Loucy (cell line): ENCODE measurements around the gene FAM168B.

Experiments used
- EZH2phosphoT487 ChIP-seq: fragments of 200-600 bp; IDR thresholded peaks from 2 replicates; pipeline ENCODE4 v1.6.1; 2018; ENCODE audit warnings: antibody characterized with exemption, mild to moderate bottlenecking, moderate library complexity, borderline replicate concordance
- TF ChIP-seq, protein P1 (sequence below): fragments of 200-600 bp; sonication (generic); conservative IDR thresholded peaks from 2 replicates; pipeline ENCODE4 v1.5.1; 2014; ENCODE audit warnings: mild to moderate bottlenecking, antibody characterized with exemption, low read length

DNA sequence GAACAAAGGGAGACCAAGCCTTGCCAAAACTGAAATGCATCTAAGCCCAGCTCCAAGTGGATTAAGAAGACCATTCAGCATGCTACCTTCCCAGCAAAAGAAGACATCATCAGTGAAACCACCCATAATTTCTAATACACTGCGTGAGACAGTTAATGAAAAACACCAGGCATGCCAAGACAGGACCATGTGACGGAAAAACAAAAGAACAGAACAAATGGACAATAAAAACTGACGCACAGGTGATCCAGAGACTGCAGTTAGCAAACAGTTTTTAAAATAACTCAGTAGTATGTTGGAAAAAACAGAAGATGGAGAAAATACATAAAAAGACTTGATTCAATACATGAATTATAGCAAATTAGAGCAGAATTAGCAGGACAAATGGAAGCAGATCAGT, 15.3 kb downstream of the FAM168B start:
- TF ChIP-seq, protein P1, sequence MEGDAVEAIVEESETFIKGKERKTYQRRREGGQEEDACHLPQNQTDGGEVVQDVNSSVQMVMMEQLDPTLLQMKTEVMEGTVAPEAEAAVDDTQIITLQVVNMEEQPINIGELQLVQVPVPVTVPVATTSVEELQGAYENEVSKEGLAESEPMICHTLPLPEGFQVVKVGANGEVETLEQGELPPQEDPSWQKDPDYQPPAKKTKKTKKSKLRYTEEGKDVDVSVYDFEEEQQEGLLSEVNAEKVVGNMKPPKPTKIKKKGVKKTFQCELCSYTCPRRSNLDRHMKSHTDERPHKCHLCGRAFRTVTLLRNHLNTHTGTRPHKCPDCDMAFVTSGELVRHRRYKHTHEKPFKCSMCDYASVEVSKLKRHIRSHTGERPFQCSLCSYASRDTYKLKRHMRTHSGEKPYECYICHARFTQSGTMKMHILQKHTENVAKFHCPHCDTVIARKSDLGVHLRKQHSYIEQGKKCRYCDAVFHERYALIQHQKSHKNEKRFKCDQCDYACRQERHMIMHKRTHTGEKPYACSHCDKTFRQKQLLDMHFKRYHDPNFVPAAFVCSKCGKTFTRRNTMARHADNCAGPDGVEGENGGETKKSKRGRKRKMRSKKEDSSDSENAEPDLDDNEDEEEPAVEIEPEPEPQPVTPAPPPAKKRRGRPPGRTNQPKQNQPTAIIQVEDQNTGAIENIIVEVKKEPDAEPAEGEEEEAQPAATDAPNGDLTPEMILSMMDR: no peak
- TF ChIP-seq EZH2phosphoT487: no peak
